DND-41 (cell line): ENCODE results near the gene PDCD6IP.

Experiments used
- ATAC-seq: fragments of 200-7000 bp; cut with Tn5 transposase; 3 replicates; pipeline ENCODE4 v1.9.1; 2021; ENCODE audit warnings: low read depth; ENCODE audit not compliant: insufficient read depth
- DNase-seq: peaks from one replicate; pipeline ENCODE4 v3.0.0-alpha.2; 2020
- H2AFZ ChIP-seq: 2 replicates; pipeline ENCODE4 v1.6.0; 2012; ENCODE audit warnings: low read depth, low read length
- H3K27ac ChIP-seq: 2 replicates; pipeline ENCODE4 v1.5.1; 2012; ENCODE audit warnings: low read length, inconsistent platforms
- H3K27me3 ChIP-seq: fragments of 200-600 bp; sonication (generic); 2 replicates; pipeline ENCODE4 v1.6.0; 2012; ENCODE audit warnings: low read length, mild to moderate bottlenecking, inconsistent platforms; ENCODE audit not compliant: insufficient read depth, poor library complexity
- H3K36me3 ChIP-seq: 2 replicates; pipeline ENCODE4 v1.5.1; 2012; ENCODE audit warnings: low read length, inconsistent platforms; ENCODE audit not compliant: insufficient read depth
- H3K4me1 ChIP-seq: 2 replicates; pipeline ENCODE4 v1.5.1; 2012; ENCODE audit warnings: mild to moderate bottlenecking, low read length; ENCODE audit not compliant: insufficient read depth
- H3K4me2 ChIP-seq: 2 replicates; pipeline ENCODE4 v1.6.0; 2012; ENCODE audit warnings: mild to moderate bottlenecking, moderate library complexity, low read length, inconsistent platforms; ENCODE audit not compliant: insufficient read depth
- H3K4me3 ChIP-seq, 2 experiments: fragments of 200-600 bp in 1 of 2; shearing (Covaris generic) in 1 of 2; 2 replicates each; pipeline ENCODE4 v1.5.1; 2012 to 2016; ENCODE audit warnings: inconsistent platforms in 2 of 2, low read length in 2 of 2, mild to moderate bottlenecking in 2 of 2, low read depth in 1 of 2, moderate library complexity in 1 of 2
- H3K79me2 ChIP-seq: 2 replicates; pipeline ENCODE4 v1.6.0; 2012; ENCODE audit warnings: low read length, inconsistent platforms; ENCODE audit not compliant: insufficient read depth
- H3K9ac ChIP-seq: 2 replicates; pipeline ENCODE4 v1.6.0; 2012; ENCODE audit warnings: low read depth, mild to moderate bottlenecking, inconsistent platforms, low read length, moderate library complexity
- H3K9me3 ChIP-seq: 2 replicates; pipeline ENCODE4 v1.5.1; 2012; ENCODE audit warnings: low read length, moderate library complexity, mild to moderate bottlenecking, inconsistent platforms; ENCODE audit not compliant: insufficient read depth, severe bottlenecking
- H4K20me1 ChIP-seq: 2 replicates; pipeline ENCODE4 v1.6.0; 2012; ENCODE audit warnings: low read length; ENCODE audit not compliant: insufficient read depth
- EZH2 ChIP-seq: IDR thresholded peaks from 3 replicates; pipeline ENCODE4 v1.6.1; 2012; ENCODE audit warnings: borderline replicate concordance, low read depth, mild to moderate bottlenecking, moderate library complexity, low read length, inconsistent platforms; ENCODE audit not compliant: severe bottlenecking
- TF ChIP-seq, protein P1 (sequence below): IDR thresholded peaks from 2 replicates; pipeline ENCODE4 v1.5.1; 2012; ENCODE audit warnings: borderline replicate concordance, low read length, moderate library complexity, mild to moderate bottlenecking; ENCODE audit not compliant: poor library complexity, severe bottlenecking; ENCODE audit errors: extremely low read depth

Gene PDCD6IP

DNA sequence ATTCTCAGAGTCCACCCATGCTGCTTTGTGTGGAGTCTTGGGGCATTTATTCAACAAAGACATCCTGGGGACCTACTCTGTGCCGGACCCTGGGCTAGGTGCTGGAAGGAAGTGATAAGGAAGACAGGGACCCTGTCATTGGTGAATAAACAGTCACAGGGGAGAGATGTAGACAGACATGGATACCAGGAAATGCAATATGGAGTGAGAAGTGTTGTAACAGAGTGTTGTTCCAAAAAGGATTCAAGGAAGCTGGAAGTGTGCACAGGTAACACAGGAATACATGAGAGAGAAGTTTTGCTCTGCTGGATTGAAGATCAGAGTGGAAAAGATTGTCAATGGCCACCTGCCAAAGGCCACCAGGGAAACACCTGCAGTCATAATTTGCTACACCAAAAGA lies 89.0 kb downstream of the PDCD6IP start:
- TF ChIP-seq, protein P1, sequence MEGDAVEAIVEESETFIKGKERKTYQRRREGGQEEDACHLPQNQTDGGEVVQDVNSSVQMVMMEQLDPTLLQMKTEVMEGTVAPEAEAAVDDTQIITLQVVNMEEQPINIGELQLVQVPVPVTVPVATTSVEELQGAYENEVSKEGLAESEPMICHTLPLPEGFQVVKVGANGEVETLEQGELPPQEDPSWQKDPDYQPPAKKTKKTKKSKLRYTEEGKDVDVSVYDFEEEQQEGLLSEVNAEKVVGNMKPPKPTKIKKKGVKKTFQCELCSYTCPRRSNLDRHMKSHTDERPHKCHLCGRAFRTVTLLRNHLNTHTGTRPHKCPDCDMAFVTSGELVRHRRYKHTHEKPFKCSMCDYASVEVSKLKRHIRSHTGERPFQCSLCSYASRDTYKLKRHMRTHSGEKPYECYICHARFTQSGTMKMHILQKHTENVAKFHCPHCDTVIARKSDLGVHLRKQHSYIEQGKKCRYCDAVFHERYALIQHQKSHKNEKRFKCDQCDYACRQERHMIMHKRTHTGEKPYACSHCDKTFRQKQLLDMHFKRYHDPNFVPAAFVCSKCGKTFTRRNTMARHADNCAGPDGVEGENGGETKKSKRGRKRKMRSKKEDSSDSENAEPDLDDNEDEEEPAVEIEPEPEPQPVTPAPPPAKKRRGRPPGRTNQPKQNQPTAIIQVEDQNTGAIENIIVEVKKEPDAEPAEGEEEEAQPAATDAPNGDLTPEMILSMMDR, result no peak
- TF ChIP-seq EZH2, result no peak
- no peaks in the 10 kb centered on the region for H3K9me3 ChIP-seq
- no peak for ATAC-seq

GRCh38 chr3:33889394-33890039 lies 91.1 kb downstream of the PDCD6IP start:
- DNase-seq, result no peak
- Histone ChIP-seq H3K4me1 (peaks cover 2% of the 10 kb centered on the region), H3K27me3 (no peaks in the 10 kb centered on the region), H3K4me3 (no peak overlapping the region), H2AFZ (no peak overlapping the region; the same call in 1 of the 2 replicates), H3K79me2 (no peaks in the 10 kb centered on the region), H3K36me3 (no peaks in the 10 kb centered on the region), H4K20me1 (no peaks in the 10 kb centered on the region), H3K9ac (no peak overlapping the region), H3K9me3 (no peaks in the 10 kb centered on the region), H3K4me2 (no peak overlapping the region), H3K27ac (no peak overlapping the region)
- TF ChIP-seq, protein P1, result no peak
- TF ChIP-seq EZH2, result no peak
- ATAC-seq, result no peak

More for the DNA sequence above, 89.0 kb downstream of the PDCD6IP start:
- Histone ChIP-seq H3K36me3 (no peaks in the 10 kb centered on the region), H4K20me1 (no peaks in the 10 kb centered on the region), H3K4me1 (peaks cover 16% of the 10 kb centered on the region), H3K4me3 (no peak overlapping the region), H2AFZ (0 out of 2 replicates have a peak overlapping the region, but pooled peaks have one; percentile 15), H3K27me3 (no peaks in the 10 kb centered on the region), H3K4me2 (no peak overlapping the region), H3K27ac (no peak overlapping the region), H3K9ac (no peak overlapping the region), H3K79me2 (no peaks in the 10 kb centered on the region)
- DNase-seq, result no peak

GRCh38 chr3:33892655-33893054 lies 94.2 kb downstream of the PDCD6IP start:
- Histone ChIP-seq H3K4me3 (no peak overlapping the region), H4K20me1 (no peaks in the 10 kb centered on the region), H3K4me1 (no peaks in the 10 kb centered on the region), H3K9me3 (no peaks in the 10 kb centered on the region), H3K27ac (no peak overlapping the region), H3K9ac (no peak overlapping the region), H3K79me2 (no peaks in the 10 kb centered on the region), H3K36me3 (no peaks in the 10 kb centered on the region), H2AFZ (no peak overlapping the region), H3K27me3 (no peaks in the 10 kb centered on the region), H3K4me2 (no peak overlapping the region)
- DNase-seq, result no peak
- ATAC-seq, result no peak
- TF ChIP-seq, protein P1, result no peak
- TF ChIP-seq EZH2, result no peak

- Histone ChIP-seq H3K4me3 (no peak overlapping the region), H3K4me1 (no peaks in the 10 kb centered on the region), H3K79me2 (no peaks in the 10 kb centered on the region), H3K9me3 (no peaks in the 10 kb centered on the region), H4K20me1 (no peaks in the 10 kb centered on the region), H3K4me2 (no peak overlapping the region), H3K36me3 (no peaks in the 10 kb centered on the region), H3K9ac (no peak overlapping the region), H3K27me3 (no peaks in the 10 kb centered on the region), H3K27ac (no peak overlapping the region), H2AFZ (no peak overlapping the region)
- DNase-seq (no peak), ATAC-seq (no peak)
- TF ChIP-seq, protein P1, result no peak
- TF ChIP-seq EZH2, result no peak
These were observed 97.2 kb downstream of the PDCD6IP start for GRCh38 chr3:33895658-33896057.
